OCI-LY3 (cell line): ENCODE data around the gene PTPRC.

Experiments
- H2AFZ ChIP-seq: fragments of 200-600, 300-600 bp; shearing (Covaris generic); 2 replicates; pipeline ENCODE4 v1.6.0; 2014; ENCODE audit warnings: antibody characterized with exemption, low read depth, low read length
- H3K27ac ChIP-seq: fragments of 200-600, 300-600 bp; sonication (generic); 2 replicates; pipeline ENCODE4 v1.5.1; 2014; ENCODE audit warnings: mild to moderate bottlenecking, low read length, moderate library complexity, mixed read lengths
- H3K27me3 ChIP-seq: fragments of 200-600, 300-600 bp; sonication (generic); 2 replicates; pipeline ENCODE4 v1.6.1; 2014; ENCODE audit warnings: low read depth, low read length, mixed read lengths
- H3K36me3 ChIP-seq: fragments of 200-600, 300-600 bp; sonication (generic); replicated peaks from 2 replicates; pipeline ENCODE3; 2014; ENCODE audit warnings: low read depth, low read length, mixed read lengths
- H3K4me1 ChIP-seq: fragments of 300-600, 200-600 bp; sonication (generic); 2 replicates; pipeline ENCODE4 v1.6.1; 2014; ENCODE audit warnings: low read length, mixed read lengths
- H3K4me2 ChIP-seq: fragments of 200-600, 300-600 bp; sonication (generic); 2 replicates; pipeline ENCODE4 v1.6.1; 2014; ENCODE audit warnings: low read length, mixed read lengths
- H3K4me3 ChIP-seq: fragments of 300-600, 200-600 bp; sonication (generic); 2 replicates; pipeline ENCODE4 v1.5.1; 2014; ENCODE audit warnings: antibody characterized with exemption, mild to moderate bottlenecking, low read length, moderate library complexity
- H3K79me2 ChIP-seq: fragments of 300-600, 200-600 bp; shearing (Covaris generic); 2 replicates; pipeline ENCODE4 v1.6.1; 2014; ENCODE audit warnings: mild to moderate bottlenecking, low read length, mixed read lengths
- H3K9ac ChIP-seq: fragments of 300-600, 200-600 bp; shearing (Covaris generic); 2 replicates; pipeline ENCODE4 v1.6.0; 2014; ENCODE audit warnings: mild to moderate bottlenecking, low read length, moderate library complexity
- H3K9me3 ChIP-seq: fragments of 200-600, 300-600 bp; shearing (Covaris generic); 2 replicates; pipeline ENCODE4 v1.6.1; 2014; ENCODE audit warnings: low read length, mixed read lengths; ENCODE audit not compliant: insufficient read depth
- H4K20me1 ChIP-seq: fragments of 200-600, 300-600 bp; sonication (generic); 2 replicates; pipeline ENCODE4 v1.6.1; 2016; ENCODE audit warnings: low read length, mixed read lengths; ENCODE audit not compliant: insufficient read depth
- EZH2phosphoT487 ChIP-seq: fragments of 200-600 bp; shearing (Covaris generic); IDR thresholded peaks from 2 replicates; pipeline ENCODE4 v1.6.1; 2018; ENCODE audit warnings: antibody characterized with exemption, mixed run types, low read depth
- TF ChIP-seq, protein P1 (sequence below): fragments of 200-600, 300-600 bp; sonication (generic); IDR thresholded peaks from 2 replicates; pipeline ENCODE4 v1.5.1; 2014; ENCODE audit warnings: antibody characterized with exemption, low read length, low read depth

The PTPRC gene

DNA sequence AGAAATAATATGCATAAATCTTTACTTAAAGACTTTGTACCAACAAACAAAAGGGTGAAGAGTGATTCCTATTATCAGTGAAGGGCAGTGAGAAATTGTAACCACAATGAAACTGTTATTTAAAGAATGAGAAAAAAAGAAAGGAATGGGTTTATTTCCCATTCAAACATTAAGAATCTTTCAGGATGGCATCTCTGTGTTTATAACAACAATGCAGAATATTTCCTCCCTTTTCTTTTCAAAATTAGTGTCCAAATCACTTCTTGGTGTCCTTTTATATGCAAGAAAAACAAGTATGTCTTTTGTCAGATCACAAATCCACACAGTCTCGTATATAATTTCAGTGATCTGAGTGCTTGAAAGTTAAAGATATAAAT, 61.2 kb downstream of the PTPRC start:
- H3K36me3 ChIP-seq, result peaks cover 64% of the 10 kb centered on the region
- H3K79me2 ChIP-seq, result no peaks in the 10 kb centered on the region
- H3K27ac ChIP-seq, result no peak overlapping the region
- H3K27me3 ChIP-seq, result no peaks in the 10 kb centered on the region
- H2AFZ ChIP-seq, result no peak overlapping the region
- H3K4me3 ChIP-seq, result no peak overlapping the region
- no peak for TF ChIP-seq EZH2phosphoT487
- TF ChIP-seq, protein P1, sequence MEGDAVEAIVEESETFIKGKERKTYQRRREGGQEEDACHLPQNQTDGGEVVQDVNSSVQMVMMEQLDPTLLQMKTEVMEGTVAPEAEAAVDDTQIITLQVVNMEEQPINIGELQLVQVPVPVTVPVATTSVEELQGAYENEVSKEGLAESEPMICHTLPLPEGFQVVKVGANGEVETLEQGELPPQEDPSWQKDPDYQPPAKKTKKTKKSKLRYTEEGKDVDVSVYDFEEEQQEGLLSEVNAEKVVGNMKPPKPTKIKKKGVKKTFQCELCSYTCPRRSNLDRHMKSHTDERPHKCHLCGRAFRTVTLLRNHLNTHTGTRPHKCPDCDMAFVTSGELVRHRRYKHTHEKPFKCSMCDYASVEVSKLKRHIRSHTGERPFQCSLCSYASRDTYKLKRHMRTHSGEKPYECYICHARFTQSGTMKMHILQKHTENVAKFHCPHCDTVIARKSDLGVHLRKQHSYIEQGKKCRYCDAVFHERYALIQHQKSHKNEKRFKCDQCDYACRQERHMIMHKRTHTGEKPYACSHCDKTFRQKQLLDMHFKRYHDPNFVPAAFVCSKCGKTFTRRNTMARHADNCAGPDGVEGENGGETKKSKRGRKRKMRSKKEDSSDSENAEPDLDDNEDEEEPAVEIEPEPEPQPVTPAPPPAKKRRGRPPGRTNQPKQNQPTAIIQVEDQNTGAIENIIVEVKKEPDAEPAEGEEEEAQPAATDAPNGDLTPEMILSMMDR, result no peak
- H4K20me1 ChIP-seq, result peaks cover 22% of the 10 kb centered on the region
- no peaks in the 10 kb centered on the region for H3K9me3 ChIP-seq
- no peak overlapping the region for H3K4me2 ChIP-seq
- H3K9ac ChIP-seq, result no peak overlapping the region
- H3K4me1 ChIP-seq, result peaks cover 30% of the 10 kb centered on the region

DNA sequence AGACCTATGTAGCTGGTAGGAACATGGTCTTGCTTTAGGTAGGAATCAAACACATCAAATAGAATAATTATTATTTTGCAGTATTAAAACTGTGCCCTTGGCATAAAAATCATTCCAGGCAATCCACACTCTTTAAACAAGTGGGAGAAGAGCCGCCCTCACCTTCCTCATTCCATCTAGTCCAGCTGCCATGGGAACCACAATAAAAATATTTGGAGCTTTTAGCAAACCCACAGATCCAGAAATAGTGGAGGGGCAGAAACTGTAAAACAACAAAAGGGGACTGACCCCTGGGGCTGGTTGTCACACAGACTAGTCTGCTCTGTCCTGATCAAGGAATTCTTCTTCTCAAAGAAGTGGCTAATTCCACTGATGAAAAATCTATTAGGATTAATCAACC, 61.6 kb downstream of the PTPRC start:
- no peak overlapping the region for H3K27ac ChIP-seq
- no peak overlapping the region for H3K4me2 ChIP-seq
- peaks cover 66% of the 10 kb centered on the region for H3K36me3 ChIP-seq
- no peak overlapping the region for H3K4me3 ChIP-seq
- H4K20me1 ChIP-seq, result peaks cover 22% of the 10 kb centered on the region
- no peak overlapping the region for H2AFZ ChIP-seq
- H3K9ac ChIP-seq, result no peak overlapping the region
- H3K9me3 ChIP-seq, result no peaks in the 10 kb centered on the region
- TF ChIP-seq EZH2phosphoT487, result no peak
- TF ChIP-seq, protein P1, result no peak
- H3K4me1 ChIP-seq, result peaks cover 30% of the 10 kb centered on the region
- no peaks in the 10 kb centered on the region for H3K27me3 ChIP-seq
- no peaks in the 10 kb centered on the region for H3K79me2 ChIP-seq

GRCh38 chr1:198701250-198701649, 62.4 kb downstream of the PTPRC start:
- Histone ChIP-seq H3K27ac (peak overlapping the region; percentile 9; the same call in 1 of the 2 replicates), H3K4me1 (peaks cover 24% of the 10 kb centered on the region), H3K9me3 (no peaks in the 10 kb centered on the region), H3K9ac (no peak overlapping the region), H3K27me3 (no peaks in the 10 kb centered on the region), H3K4me3 (no peak overlapping the region), H3K36me3 (peaks cover 66% of the 10 kb centered on the region), H4K20me1 (peaks cover 22% of the 10 kb centered on the region), H2AFZ (no peak overlapping the region), H3K79me2 (no peaks in the 10 kb centered on the region), H3K4me2 (peak overlapping the region; percentile 30)
- TF ChIP-seq, protein P1, result no peak
- no peak for TF ChIP-seq EZH2phosphoT487

- H3K27ac ChIP-seq, result peak overlapping the region; percentile 9; the same call in 1 of the 2 replicates
- no peaks in the 10 kb centered on the region for H3K27me3 ChIP-seq
- no peaks in the 10 kb centered on the region for H3K9me3 ChIP-seq
- H2AFZ ChIP-seq, result no peak overlapping the region
- peaks cover 19% of the 10 kb centered on the region for H3K4me1 ChIP-seq
- peak overlapping the region; percentile 30 for H3K4me2 ChIP-seq
- H3K4me3 ChIP-seq, result no peak overlapping the region
- no peaks in the 10 kb centered on the region for H3K79me2 ChIP-seq
- TF ChIP-seq, protein P1, result no peak
- TF ChIP-seq EZH2phosphoT487, result no peak
- H3K9ac ChIP-seq, result no peak overlapping the region
- peaks cover 22% of the 10 kb centered on the region for H4K20me1 ChIP-seq
- H3K36me3 ChIP-seq, result peaks cover 62% of the 10 kb centered on the region
Observed at GRCh38 chr1:198701766-198702539, 63.1 kb downstream of the PTPRC start.
